SK-N-SH treated with all-trans-retinoic acid at 6 μM for 48 hours (cell line): Measurements from ENCODE around the gene PDCD1.

Source experiments
- ATAC-seq: fragments of 200-7000 bp; cut with Tn5 transposase; 3 replicates; pipeline ENCODE4 v1.9.1; 2020; ENCODE audit warnings: mild to moderate bottlenecking, moderate library complexity
- ARNTL ChIP-seq: fragments of 450-650 bp; formaldehyde crosslinking; IDR thresholded peaks from 2 replicates; pipeline ENCODE4 v1.5.0; 2020; ENCODE audit warnings: low read depth, mild to moderate bottlenecking, moderate library complexity, borderline replicate concordance
- BACH2 ChIP-seq: fragments of 250-450 bp; sonication (Bioruptor Pico); IDR thresholded peaks from 2 replicates; pipeline ENCODE4 v1.9.0; 2021; ENCODE audit warnings: mild to moderate bottlenecking, borderline replicate concordance
- CSDC2 ChIP-seq: fragments of 250-450 bp; sonication (Bioruptor Pico); IDR thresholded peaks from 2 replicates; pipeline ENCODE4 v1.5.0; 2020; ENCODE audit warnings: mild to moderate bottlenecking, moderate library complexity
- CSRNP3 ChIP-seq: fragments of 250-450 bp; sonication (Bioruptor Pico); IDR thresholded peaks from 2 replicates; pipeline ENCODE4 v1.5.1; 2021; ENCODE audit warnings: mild to moderate bottlenecking, moderate library complexity
- ESRRG ChIP-seq: fragments of 250-450 bp; sonication (Bioruptor Pico); IDR thresholded peaks from 2 replicates; pipeline ENCODE4 v1.6.1; 2021; ENCODE audit warnings: mild to moderate bottlenecking
- GLIS3 ChIP-seq: fragments of 250-450 bp; sonication (Bioruptor Pico); IDR thresholded peaks from 2 replicates; pipeline ENCODE4 v1.5.0; 2020; ENCODE audit warnings: mild to moderate bottlenecking, moderate library complexity
- ISL1 ChIP-seq: fragments of 250-450 bp; sonication (Bioruptor Pico); IDR thresholded peaks from 2 replicates; pipeline ENCODE4 v2.1.2; 2022; ENCODE audit warnings: mild to moderate bottlenecking, moderate library complexity
- OSR1 ChIP-seq: fragments of 250-450 bp; sonication (Bioruptor Pico); IDR thresholded peaks from 2 replicates; pipeline ENCODE4 v1.8.0; 2022; ENCODE audit warnings: moderate library complexity, mild to moderate bottlenecking, inconsistent platforms
- PATZ1 ChIP-seq: fragments of 250-450 bp; sonication (Bioruptor Pico); IDR thresholded peaks from 2 replicates; pipeline ENCODE4 v1.8.0; 2020; ENCODE audit warnings: mild to moderate bottlenecking, moderate library complexity, borderline replicate concordance
- PPARA ChIP-seq: fragments of 250-450 bp; sonication (Bioruptor Pico); IDR thresholded peaks from 2 replicates; pipeline ENCODE4 v1.5.0; 2020; ENCODE audit warnings: mild to moderate bottlenecking, borderline replicate concordance
- RARB ChIP-seq: fragments of 250-450 bp; sonication (Bioruptor Pico); IDR thresholded peaks from 2 replicates; pipeline ENCODE4 v1.8.0; 2021; ENCODE audit warnings: mild to moderate bottlenecking, moderate library complexity
- SNAI2 ChIP-seq: fragments of 250-450 bp; sonication (Bioruptor Pico); IDR thresholded peaks from 2 replicates; pipeline ENCODE4 v1.5.0; 2020; ENCODE audit warnings: mild to moderate bottlenecking, moderate library complexity
- TCF4 ChIP-seq: fragments of 250-450 bp; sonication (Bioruptor Pico); IDR thresholded peaks from 2 replicates; pipeline ENCODE4 v1.8.0; 2021; ENCODE audit warnings: mild to moderate bottlenecking, moderate library complexity, borderline replicate concordance
- TOX ChIP-seq: fragments of 250-450 bp; sonication (Bioruptor Pico); IDR thresholded peaks from 2 replicates; pipeline ENCODE4 v1.8.0; 2021; ENCODE audit warnings: mild to moderate bottlenecking, moderate library complexity, borderline replicate concordance
- TSHZ2 ChIP-seq: fragments of 250-450 bp; sonication (Bioruptor Pico); IDR thresholded peaks from 2 replicates; pipeline ENCODE4 v1.5.0; 2020; ENCODE audit warnings: mild to moderate bottlenecking, moderate library complexity
- ZC3H10 ChIP-seq: fragments of 250-450 bp; sonication (Bioruptor Pico); IDR thresholded peaks from 2 replicates; pipeline ENCODE4 v1.5.1; 2021; ENCODE audit warnings: mild to moderate bottlenecking, moderate library complexity
- ZFP3 ChIP-seq: fragments of 250-450 bp; sonication (Bioruptor Pico); IDR thresholded peaks from 2 replicates; pipeline ENCODE4 v1.5.0; 2020; ENCODE audit warnings: mild to moderate bottlenecking, moderate library complexity
- ZFP30 ChIP-seq: fragments of 450-650 bp; formaldehyde crosslinking; IDR thresholded peaks from 2 replicates; pipeline ENCODE4 v1.5.0; 2022; ENCODE audit warnings: mild to moderate bottlenecking, moderate library complexity
- ZNF565 ChIP-seq: fragments of 450-650 bp; formaldehyde crosslinking; conservative IDR thresholded peaks from 2 replicates; pipeline ENCODE4 v1.5.0; 2020; ENCODE audit warnings: low read depth, mild to moderate bottlenecking, moderate library complexity
- ZNF70 ChIP-seq: fragments of 450-650 bp; formaldehyde crosslinking; IDR thresholded peaks from 2 replicates; pipeline ENCODE4 v1.5.0; 2020; ENCODE audit warnings: mild to moderate bottlenecking, moderate library complexity
- TF ChIP-seq, protein P1 (sequence below): fragments of 250-450 bp; sonication (Bioruptor Pico); IDR thresholded peaks from 2 replicates; pipeline ENCODE4 v1.8.0; 2021; ENCODE audit warnings: low read depth, mild to moderate bottlenecking, moderate library complexity, borderline replicate concordance
- TF ChIP-seq, protein P2 (sequence below): fragments of 250-450 bp; sonication (Bioruptor Pico); IDR thresholded peaks from 2 replicates; pipeline ENCODE4 v1.5.1; 2020; ENCODE audit warnings: low read depth, mild to moderate bottlenecking, moderate library complexity

The PDCD1 gene

DNA sequence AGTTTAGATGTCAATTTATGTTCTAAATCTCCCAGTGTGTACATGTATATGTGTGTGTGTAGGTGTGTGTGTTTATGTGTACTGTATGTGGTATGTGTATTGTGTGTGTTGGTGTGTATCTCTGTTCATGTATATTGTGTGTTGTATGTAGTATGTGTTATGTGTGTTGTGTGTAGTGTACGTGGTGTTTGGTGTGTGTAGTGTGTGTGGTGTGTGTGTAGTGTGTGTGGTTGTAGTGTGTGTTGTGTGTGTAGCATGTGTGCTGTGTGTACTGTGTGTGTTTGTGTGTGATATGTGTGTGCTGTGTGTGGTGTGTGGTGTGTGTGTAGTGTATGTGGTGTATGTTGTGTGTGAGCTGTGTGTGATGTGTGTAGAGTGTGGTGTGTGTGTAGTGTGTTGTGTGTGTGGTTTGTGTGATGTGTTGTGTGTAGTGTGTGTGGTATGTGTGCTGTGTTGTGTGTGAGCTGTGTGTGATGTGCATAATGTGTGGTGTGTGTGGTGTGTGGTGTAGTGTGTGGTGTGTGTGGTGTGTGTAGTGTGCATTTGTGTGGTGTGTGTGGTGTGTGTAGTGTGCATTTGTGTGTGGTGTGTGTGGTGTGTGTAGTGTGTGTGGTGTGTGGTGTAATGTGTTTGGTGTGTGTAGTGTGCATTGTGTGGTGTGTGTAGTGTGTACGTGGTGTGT is 5.6 kb upstream of the PDCD1 start:
- TF ChIP-seq ARNTL (CRISPR knock-in tag) (no peak), RARB (no peak), BACH2 (no peak), CSDC2 (CRISPR knock-in tag) (no peak), OSR1 (CRISPR knock-in tag) (no peak), ZNF565 (CRISPR knock-in tag) (no peak), TOX (CRISPR knock-in tag) (no peak), ZFP30 (CRISPR knock-in tag) (no peak), ZNF70 (CRISPR knock-in tag) (no peak), TCF4 (CRISPR knock-in tag) (no peak)
- ATAC-seq, result no peak

DNA sequence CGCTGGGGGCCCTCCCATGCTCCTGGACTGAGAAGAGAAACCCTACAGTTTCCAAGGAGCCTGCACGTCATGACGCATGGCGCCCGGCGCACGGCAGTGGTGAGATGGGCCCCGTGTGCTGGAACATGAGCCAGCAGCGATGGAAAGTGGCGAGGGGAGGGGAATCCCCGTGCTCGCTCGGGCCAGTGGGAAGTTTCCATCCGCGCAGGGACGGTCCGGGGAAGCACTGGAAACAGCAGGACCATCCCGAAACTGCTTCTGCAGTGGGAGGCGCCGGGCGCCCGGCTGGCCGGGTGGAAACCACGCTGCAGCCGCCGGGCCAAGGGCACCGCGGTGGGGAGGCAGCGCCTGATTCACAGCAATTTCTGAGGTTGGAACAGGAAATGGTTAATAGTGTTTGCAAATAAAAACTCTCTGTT is 4.9 kb upstream of the PDCD1 start:
- TF ChIP-seq ZNF70 (CRISPR knock-in tag) (no peak), PATZ1 (CRISPR knock-in tag) (no peak), ARNTL (CRISPR knock-in tag) (no peak), RARB (no peak), GLIS3 (CRISPR knock-in tag) (no peak), PPARA (no peak), CSRNP3 (no peak), SNAI2 (CRISPR knock-in tag) (no peak), ZFP30 (CRISPR knock-in tag) (no peak), ESRRG (CRISPR knock-in tag) (no peak), ZNF565 (CRISPR knock-in tag) (no peak), TSHZ2 (no peak), TOX (CRISPR knock-in tag) (no peak), ZFP3 (CRISPR knock-in tag) (no peak), ZC3H10 (CRISPR knock-in tag) (no peak), ISL1 (CRISPR knock-in tag) (no peak)
- TF ChIP-seq, protein P1, sequence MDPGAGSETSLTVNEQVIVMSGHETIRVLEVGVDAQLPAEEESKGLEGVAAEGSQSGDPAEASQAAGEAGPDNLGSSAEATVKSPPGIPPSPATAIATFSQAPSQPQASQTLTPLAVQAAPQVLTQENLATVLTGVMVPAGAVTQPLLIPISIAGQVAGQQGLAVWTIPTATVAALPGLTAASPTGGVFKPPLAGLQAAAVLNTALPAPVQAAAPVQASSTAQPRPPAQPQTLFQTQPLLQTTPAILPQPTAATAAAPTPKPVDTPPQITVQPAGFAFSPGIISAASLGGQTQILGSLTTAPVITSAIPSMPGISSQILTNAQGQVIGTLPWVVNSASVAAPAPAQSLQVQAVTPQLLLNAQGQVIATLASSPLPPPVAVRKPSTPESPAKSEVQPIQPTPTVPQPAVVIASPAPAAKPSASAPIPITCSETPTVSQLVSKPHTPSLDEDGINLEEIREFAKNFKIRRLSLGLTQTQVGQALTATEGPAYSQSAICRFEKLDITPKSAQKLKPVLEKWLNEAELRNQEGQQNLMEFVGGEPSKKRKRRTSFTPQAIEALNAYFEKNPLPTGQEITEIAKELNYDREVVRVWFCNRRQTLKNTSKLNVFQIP (CRISPR knock-in tag), result no peak
- TF ChIP-seq, protein P2, sequence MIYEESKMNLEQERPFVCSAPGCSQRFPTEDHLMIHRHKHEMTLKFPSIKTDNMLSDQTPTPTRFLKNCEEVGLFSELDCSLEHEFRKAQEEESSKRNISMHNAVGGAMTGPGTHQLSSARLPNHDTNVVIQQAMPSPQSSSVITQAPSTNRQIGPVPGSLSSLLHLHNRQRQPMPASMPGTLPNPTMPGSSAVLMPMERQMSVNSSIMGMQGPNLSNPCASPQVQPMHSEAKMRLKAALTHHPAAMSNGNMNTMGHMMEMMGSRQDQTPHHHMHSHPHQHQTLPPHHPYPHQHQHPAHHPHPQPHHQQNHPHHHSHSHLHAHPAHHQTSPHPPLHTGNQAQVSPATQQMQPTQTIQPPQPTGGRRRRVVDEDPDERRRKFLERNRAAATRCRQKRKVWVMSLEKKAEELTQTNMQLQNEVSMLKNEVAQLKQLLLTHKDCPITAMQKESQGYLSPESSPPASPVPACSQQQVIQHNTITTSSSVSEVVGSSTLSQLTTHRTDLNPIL (CRISPR knock-in tag), result no peak
- no peak for ATAC-seq
